HG02981 (cell line): ENCODE results near the gene MAPK13.

ENCODE experiments used
- ATAC-seq: cut with Tn5 transposase; IDR thresholded peaks from one replicate; pipeline ENCODE4 v1.9.1; 2021; ENCODE audit warnings: mild to moderate bottlenecking, moderate library complexity; ENCODE audit not compliant: unreplicated experiment

The MAPK13 gene

DNA sequence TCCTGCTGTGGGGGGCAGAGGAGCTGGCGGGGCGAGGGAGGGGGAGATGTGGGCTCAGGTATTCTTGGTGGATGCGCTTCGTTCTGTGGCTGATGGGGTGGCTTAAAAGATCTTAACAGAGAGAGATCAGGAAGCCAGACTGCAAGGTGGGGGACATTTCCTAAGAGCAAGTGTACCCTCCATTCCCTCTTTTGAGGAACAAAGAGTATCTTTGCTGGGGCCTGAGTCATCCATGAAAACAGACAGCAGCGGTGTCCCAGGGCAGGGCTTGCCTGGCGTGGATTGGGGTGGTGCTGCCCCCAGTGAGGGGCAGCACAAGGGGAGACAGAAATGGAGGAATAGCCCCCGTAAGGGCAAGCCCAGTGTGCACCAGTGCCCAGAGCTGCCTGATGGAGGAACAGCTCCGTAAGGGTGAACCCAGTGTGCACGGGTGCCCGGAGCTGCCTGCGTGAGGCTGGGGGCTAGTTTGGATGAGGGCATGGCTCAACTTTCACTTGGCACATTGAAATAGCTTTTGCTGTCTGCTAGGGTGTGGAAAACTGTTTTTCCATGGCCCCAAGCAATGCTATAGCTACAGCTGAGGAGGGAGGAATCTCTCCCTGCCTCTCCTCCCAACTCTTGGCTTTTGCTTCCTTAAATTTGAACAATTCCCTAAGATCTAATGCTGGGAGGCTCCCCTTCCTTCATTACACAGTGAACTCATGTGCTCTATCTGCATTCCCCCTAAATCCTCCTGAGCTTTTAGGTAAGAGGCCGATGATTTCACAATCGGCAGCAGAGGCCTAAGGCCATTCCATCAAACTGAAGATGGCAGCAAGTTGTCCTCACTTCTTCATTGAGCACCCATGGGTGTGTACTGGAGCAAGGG, 12.9 kb downstream of the MAPK13 start:
- ATAC-seq = no peak

DNA sequence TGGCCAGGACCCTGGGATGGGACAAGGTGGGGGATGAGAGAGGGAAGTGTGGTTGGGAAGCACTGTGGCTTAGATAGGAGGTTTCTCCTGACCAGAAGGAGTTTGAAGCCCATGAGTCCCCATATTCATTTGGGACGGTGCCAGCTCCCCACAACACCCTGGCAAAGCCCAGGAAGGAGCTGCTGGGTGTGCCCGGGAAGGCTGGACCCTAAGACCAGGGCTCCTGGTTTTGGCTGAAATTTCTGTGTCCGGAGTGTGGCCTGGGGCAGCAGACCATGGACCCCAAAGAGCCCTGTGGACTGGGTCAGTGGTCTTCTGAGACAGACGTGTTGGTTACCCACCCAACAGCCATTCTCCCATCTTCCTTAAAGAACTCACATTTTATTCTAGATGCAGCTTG, 15.2 kb downstream of the MAPK13 start:
- ATAC-seq = no peak

DNA sequence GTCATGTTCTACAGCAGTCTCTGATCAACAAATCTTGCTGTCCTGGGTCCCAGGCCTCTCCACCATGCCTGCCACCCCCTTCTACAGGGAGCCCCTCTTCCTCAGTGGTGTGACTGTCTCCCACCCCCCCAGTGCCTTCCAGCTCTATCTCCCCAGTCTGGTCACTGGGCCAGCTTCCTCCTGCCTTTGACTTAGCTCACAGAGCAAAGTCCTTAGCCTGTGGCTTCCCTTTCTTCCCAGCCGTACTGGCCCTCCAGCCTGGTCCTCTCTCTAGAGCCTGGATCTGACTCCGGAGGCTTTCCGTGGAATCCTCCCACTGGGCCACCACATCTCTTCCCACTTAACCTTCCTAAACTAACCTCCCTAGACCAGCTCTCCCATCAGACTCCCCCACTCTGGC, 17.0 kb downstream of the MAPK13 start:
- no peak for ATAC-seq

DNA sequence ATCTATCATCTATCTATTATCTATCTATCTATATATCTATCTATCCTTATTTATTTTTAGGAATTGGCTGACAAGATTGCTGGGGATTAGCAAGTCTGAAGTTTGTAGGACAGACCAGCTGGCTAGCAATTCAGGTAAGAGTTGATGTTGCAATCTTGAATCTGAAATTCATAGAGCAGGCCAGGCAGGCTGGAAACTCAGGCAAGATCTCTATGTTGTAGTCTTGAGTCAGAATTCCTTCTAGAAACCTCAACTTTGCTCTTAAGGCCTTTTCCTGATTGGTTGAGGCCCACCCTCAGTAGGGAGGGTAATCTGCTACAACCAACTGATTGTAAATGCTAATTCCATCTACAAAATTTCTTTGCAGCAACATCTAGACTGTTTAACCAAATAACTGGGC, 19.2 kb downstream of the MAPK13 start:
- ATAC-seq = no peak

GRCh38 chr6:36150283-36150682, 20.0 kb downstream of the MAPK13 start:
- no peak for ATAC-seq

DNA sequence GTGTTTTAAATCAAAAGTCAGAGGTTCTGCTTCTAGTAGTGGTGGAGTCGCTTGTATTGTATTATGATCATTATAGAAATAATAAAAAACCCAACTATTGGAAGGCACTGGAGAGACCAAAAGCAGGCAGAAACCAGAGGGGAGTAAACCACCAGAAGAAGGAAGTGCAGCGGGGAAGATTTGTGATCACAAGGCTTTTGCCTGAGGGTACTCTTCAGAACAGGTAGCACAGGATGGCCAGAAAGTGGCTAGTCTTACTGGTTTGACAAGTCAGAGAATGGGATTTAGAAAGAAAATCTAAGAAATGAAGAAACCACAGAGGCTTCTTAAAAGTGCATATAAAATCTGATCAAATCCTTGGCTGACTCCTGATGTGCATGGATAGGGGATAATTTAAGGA, 24.0 kb downstream of the MAPK13 start:
- ATAC-seq = no peak

- ATAC-seq = no peak
Observed at GRCh38 chr6:36155662-36156061, 25.3 kb downstream of the MAPK13 start.

DNA sequence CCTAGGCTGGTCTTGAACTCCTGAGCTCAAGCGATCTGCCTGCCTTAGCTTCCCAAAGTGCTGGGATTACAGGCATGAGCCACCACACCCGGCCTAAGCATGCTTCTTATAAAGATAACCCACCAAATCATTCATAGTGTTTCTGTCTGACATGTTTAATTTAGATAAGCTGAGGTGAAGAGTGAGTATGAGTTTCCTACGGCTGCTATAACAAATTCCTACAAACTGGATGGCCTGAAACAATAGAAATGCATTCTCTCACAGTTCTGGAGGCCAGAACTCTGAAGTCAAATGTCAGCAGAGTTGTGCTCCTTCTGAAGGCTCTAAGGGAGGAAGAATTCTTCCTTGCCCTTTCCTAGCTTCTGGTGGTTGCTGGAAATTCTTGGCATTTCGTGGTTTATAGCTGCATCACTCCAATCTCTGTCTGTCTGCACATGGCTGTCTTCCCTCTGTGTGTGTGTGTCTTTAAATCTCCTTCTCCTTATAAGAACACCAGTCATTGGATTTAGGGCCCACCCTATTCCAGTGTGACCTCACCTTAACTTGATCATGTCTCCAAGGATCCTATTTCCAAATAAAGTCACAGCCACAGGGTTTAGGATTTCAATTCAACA, 29.9 kb downstream of the MAPK13 start:
- ATAC-seq = no peak

GRCh38 chr6:36169023-36170007, 39.0 kb downstream of the MAPK13 start:
- ATAC-seq = no peak

DNA sequence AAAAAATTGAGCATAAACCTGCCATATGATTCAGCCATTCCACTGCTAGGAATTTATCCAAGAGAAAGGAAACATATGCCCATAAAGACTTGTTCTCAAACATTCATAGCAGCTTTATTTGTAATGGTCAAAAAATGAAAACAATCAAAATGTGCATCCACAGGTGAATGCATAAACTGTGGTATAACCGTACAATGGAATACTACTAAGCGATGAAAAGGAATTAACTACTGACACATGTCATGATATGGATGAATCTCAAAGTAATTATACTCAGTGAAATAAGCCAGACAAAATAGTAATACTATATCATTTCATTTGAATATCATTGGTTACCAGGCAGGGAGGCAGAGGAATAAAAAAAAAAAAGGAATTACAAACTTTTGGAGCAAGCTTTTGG, 40.4 kb downstream of the MAPK13 start:
- ATAC-seq = no peak

DNA sequence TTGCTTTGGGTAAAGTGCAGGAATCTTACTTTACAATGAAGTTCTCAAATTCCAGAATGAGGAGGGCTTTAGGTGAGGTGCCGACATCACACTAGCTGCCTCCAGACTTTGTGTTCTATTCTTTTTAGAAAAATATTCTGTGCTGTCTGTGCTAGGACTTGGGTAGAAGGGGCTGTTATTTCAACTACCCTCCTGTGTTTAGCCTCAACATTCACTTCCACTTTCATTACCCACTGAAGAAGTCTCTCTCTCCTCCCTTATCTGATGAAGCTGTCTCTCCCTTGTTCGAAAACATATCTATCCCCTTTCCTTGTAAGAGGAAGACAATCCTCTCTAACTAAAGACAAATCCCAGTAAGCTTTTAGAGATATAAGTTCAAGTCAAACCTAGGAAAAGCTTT, 41.3 kb downstream of the MAPK13 start:
- ATAC-seq = no peak

- ATAC-seq = no peak
Observed at GRCh38 chr6:36177166-36177565, 46.9 kb downstream of the MAPK13 start.

DNA sequence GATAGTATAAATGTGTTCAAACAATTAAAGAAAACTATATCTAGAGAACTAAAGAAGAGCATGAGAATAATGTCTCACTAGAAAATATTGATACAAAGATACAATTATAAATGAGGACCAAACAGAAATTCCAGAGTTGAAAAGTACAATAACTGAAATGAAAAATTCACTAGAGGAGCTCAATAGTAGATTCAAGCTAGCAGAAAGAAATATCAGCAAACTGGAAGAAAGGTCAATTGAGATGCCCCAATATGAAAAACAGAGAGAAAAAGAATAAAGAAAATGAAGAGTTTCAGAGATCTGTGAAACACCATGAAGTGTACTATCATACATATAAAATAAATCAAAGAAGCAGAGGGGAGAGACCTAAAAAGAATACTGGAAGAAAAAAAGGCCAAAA, 48.2 kb downstream of the MAPK13 start:
- ATAC-seq = no peak

DNA sequence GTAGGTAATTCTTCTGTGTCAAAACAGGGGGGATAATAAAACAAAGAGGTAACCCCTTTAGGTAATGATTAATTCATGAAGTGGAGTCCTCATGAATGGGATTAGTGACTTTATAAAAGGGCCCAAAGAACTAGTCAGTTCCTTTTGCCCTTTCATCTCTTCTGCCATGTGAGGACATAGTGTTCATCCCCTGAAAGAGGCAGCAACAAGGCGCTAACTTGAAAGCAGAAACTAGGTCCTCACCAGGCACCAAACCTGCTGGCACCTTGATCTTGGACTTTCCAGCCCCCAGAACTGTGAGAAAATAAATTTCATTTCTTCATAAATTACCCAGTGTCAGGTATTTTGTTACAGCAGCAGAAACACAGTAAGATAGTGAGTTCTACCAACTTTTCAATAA, 49.8 kb downstream of the MAPK13 start:
- ATAC-seq = no peak

GRCh38 chr6:36184311-36184710, 54.0 kb downstream of the MAPK13 start:
- no peak for ATAC-seq

DNA sequence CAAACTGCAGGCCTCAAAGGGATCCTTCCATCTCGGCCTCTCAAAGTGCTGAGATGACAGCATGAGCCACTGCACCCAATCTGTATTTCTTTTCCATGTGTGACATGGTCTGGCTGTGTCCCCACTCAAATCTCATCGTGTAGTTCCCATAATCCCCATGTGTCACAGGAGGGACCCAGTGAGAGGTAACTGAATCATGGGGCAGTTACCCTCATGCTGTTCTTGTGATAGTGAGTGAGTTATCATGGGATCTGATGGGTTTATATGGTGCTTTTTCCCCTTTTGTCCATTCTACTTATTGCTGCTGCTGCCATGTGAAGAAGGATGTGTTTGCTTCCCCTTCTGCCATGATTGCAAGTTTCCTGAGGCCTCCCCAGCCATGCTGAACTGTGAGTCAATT, 55.9 kb downstream of the MAPK13 start:
- ATAC-seq = no peak

DNA sequence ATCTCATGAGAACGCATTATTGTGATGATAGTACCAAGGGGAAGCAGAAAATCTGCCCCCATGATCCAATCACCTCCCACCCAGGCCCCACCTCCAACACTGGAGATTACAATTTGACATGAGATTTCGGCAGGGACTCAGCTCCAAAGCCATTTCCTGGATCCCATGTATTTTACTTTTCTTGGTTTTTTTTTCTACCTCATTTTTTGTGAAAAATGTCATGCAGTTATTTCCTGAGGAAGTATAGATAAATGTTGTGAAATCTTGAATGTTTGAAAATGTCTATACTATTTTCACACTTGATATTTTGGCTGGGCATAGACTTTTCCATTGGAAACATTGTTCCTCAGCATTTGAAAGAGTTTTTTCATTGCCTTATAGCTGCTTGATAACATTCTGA, 57.1 kb downstream of the MAPK13 start:
- no peak for ATAC-seq
